T-cell (primary cell): Measurements from ENCODE around the gene LPCAT4. TPM values are rescaled to one million over a fixed set of nuclear protein-coding genes. Genes with fewer than 3 reads are reported as not detected.
"Not testable (repeated sequence)": the region's sequence is repeated elsewhere in the genome, so short reads cannot be mapped to it uniquely, and the experiment has no call there.

Experiments used
- ATAC-seq, 4 experiments: fragments of 200-7000 bp in 3 of 4; fragments of 150-1000 bp in 1 of 4; cut with Tn5 transposase; replicated peaks in 1 of 4; 1 replicate in 3 of 4; 2 replicates in 1 of 4; pipeline ENCODE4 v1.10.0; 2021; ENCODE audit warnings: moderate library complexity in 3 of 4, mild to moderate bottlenecking in 2 of 4, moderate number of reproducible peaks in 1 of 4
- CTCF ChIA-PET, 2 donors: fragments of 300-600 bp; sonication (Branson Sonifier 250); formaldehyde crosslinking; loops; one replicate each; lab custom pipeline; 2022; ENCODE audit warnings: antibody characterized with exemption in 2 of 2; lab: Charles Lee
- POLR2A ChIA-PET, 2 donors: fragments of 300-600 bp; sonication (Branson Sonifier 250); formaldehyde crosslinking; loops; one replicate each; lab custom pipeline; 2022; ENCODE audit warnings: antibody characterized with exemption in 2 of 2; lab: Charles Lee
- DNase-seq, 35 experiments: peaks; one replicate each; pipeline versions ENCODE4 v3.0.0 to v3.0.0-alpha.2; 2013 to 2023
- H3K27ac ChIP-seq: one replicate; pipeline ENCODE4 v1.5.1; 2013; ENCODE audit warnings: low read length
- H3K27me3 ChIP-seq, 2 experiments: replicated peaks in 1 of 2; 1 replicate in 1 of 2; 2 replicates in 1 of 2; pipeline versions ENCODE4 v1.6.1 to v1.7.0; 2013; ENCODE audit warnings: low read length in 1 of 2, mixed read lengths in 1 of 2; ENCODE audit not compliant: control insufficient read depth in 2 of 2, insufficient read depth in 2 of 2; ENCODE audit errors: extremely low read depth in 1 of 2
- H3K36me3 ChIP-seq, 2 donors: 1 replicate in 1 of 2; 2 replicates in 1 of 2; pipeline versions ENCODE4 v1.6.1 to v1.7.0; 2013; ENCODE audit warnings: low read length in 1 of 2; ENCODE audit not compliant: control insufficient read depth in 2 of 2, insufficient read depth in 1 of 2; ENCODE audit errors: extremely low read depth in 1 of 2
- H3K4me1 ChIP-seq, 2 experiments: 1 replicate in 1 of 2; 2 replicates in 1 of 2; pipeline versions ENCODE4 v1.6.1 to v1.7.0; 2013; ENCODE audit warnings: low read length in 2 of 2, mixed read lengths in 1 of 2; ENCODE audit not compliant: insufficient read depth in 2 of 2, control insufficient read depth in 1 of 2; ENCODE audit errors: extremely low read depth in 1 of 2
- H3K4me3 ChIP-seq, 2 donors: 1 replicate in 1 of 2; 2 replicates in 1 of 2; pipeline versions ENCODE4 v1.5.1 to v1.7.0; 2013; ENCODE audit warnings: mild to moderate bottlenecking in 2 of 2, low read length in 1 of 2, moderate library complexity in 1 of 2; ENCODE audit not compliant: control insufficient read depth in 1 of 2; ENCODE audit errors: extremely low read depth in 1 of 2
- H3K9me3 ChIP-seq: 2 replicates; pipeline ENCODE4 v1.7.0; 2013
- H3K27ac Mint-ChIP-seq, 2 donors: one replicate each; pipeline ENCODE4 v1.8.0; 2020 to 2021; ENCODE audit warnings: mild to moderate bottlenecking in 2 of 2, mixed read lengths in 2 of 2
- H3K27me3 Mint-ChIP-seq, 2 donors: one replicate each; pipeline ENCODE4 v1.8.0; 2021 to 2022; ENCODE audit warnings: mixed read lengths in 2 of 2
- H3K36me3 Mint-ChIP-seq: one replicate; pipeline ENCODE4 v1.8.0; 2021; ENCODE audit warnings: mixed read lengths
- H3K4me1 Mint-ChIP-seq, 3 donors: one replicate each; pipeline ENCODE4 v1.8.0; 2020 to 2022; ENCODE audit warnings: mixed read lengths in 3 of 3, mild to moderate bottlenecking in 1 of 3
- H3K4me3 Mint-ChIP-seq, 3 donors: one replicate each; pipeline ENCODE4 v1.8.0; 2020 to 2022; ENCODE audit warnings: mild to moderate bottlenecking in 3 of 3, mixed read lengths in 3 of 3, moderate library complexity in 3 of 3
- H3K9me3 Mint-ChIP-seq, 3 donors: one replicate each; pipeline ENCODE4 v1.8.0; 2020 to 2022; ENCODE audit warnings: mixed read lengths in 3 of 3
- WGBS: methylation state at CpG from one replicate; pipeline ENCODE4 v1.1.5; 2013; ENCODE audit warnings: missing lambda C conversion rate; ENCODE audit not compliant: insufficient coverage; 5-methylcytosine and 5-hydroxymethylcytosine counted together
- total RNA-seq, 35 experiments: library from RNA in 6 of 35; stranded (reverse) in 6 of 35; fragments of 120-200 nt in 1 of 35; gene quantifications; one replicate each; pipeline versions ENCODE4 v1.2.1 to v1.2.4 and lab custom pipeline; 2013 to 2026

Gene LPCAT4
- total RNA-seq, 5 donors from 2014 or later (not counting 1 experiment from before 2014, with no cell fraction given) = 60.8 to 115 (median 91.1) TPM

GRCh38 chr15:34392981-34393380, 26.0 kb upstream of the LPCAT4 start:
- H3K4me3 Mint-ChIP-seq, H3K4me3 ChIP-seq, H3K27ac ChIP-seq, H3K36me3 Mint-ChIP-seq, H3K27me3 ChIP-seq, H3K9me3 ChIP-seq, H3K36me3 ChIP-seq, H3K27me3 Mint-ChIP-seq, CTCF ChIA-PET, H3K4me1 Mint-ChIP-seq, H3K4me1 ChIP-seq, POLR2A ChIA-PET, H3K9me3 Mint-ChIP-seq, H3K27ac Mint-ChIP-seq, ATAC-seq, DNase-seq: not testable (repeated sequence)
- WGBS = no CpG with 5 or more reads among the region's 2 CpGs

DNA sequence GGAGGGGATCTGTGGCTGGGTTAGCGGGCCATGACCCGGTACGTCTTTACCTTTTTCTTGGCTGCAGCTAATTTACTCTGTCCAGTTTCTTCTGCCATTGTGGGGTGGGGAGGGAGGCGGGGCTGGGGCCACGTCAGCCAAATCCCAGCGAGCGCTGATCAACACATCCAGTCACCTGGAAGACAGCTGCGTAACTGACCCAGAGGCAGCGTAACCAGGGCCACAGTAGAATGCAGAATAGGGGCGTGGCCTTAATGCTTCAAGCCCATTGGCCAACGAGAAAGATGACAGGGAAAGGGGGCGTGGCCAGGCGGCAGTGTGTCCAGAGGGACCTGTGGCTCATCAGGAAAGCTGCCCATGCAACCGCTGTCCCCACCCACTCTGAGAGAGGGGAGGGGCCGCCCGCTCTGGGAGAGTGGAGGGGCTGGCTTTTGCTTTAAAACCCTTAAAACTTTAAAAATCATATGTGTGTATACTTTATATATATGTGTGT, 22.6 kb upstream of the LPCAT4 start:
- H3K27ac Mint-ChIP-seq, H3K4me3 Mint-ChIP-seq, H3K36me3 Mint-ChIP-seq, H3K9me3 Mint-ChIP-seq, H3K4me1 Mint-ChIP-seq, ATAC-seq, H3K27me3 ChIP-seq, H3K4me3 ChIP-seq, H3K4me1 ChIP-seq, H3K9me3 ChIP-seq, CTCF ChIA-PET, H3K27me3 Mint-ChIP-seq, H3K27ac ChIP-seq, H3K36me3 ChIP-seq, POLR2A ChIA-PET, DNase-seq: not testable (repeated sequence)
- WGBS = no CpG with 5 or more reads among the region's 16 CpGs

GRCh38 chr15:34381829-34382521, 15.0 kb upstream of the LPCAT4 start:
- H3K36me3 Mint-ChIP-seq, H3K27ac ChIP-seq, CTCF ChIA-PET, H3K9me3 Mint-ChIP-seq, H3K4me1 Mint-ChIP-seq, H3K27ac Mint-ChIP-seq, H3K9me3 ChIP-seq, H3K4me3 ChIP-seq, H3K4me1 ChIP-seq, H3K4me3 Mint-ChIP-seq, DNase-seq, ATAC-seq, H3K27me3 Mint-ChIP-seq, H3K27me3 ChIP-seq, H3K36me3 ChIP-seq, POLR2A ChIA-PET: not testable (repeated sequence)
- no CpG with 5 or more reads among the region's 19 CpGs for WGBS

DNA sequence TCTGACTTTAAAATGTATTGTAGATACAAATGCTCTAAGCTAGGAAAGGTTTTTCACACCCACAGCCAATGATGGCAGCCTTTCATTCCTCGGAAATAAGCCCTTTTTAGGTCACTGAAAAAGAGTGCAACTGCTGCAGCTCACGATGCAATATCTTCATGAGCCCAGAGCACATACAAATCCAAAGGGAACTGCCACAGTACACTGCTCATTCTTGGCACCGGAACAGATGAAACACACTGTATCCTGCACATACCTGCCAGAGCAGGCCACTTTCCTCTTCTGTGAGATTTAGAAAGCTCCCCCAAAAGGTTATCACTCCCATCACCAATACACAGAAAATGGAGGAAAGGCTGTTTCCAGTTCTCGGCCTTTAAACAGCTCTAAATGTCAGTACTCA, 13.5 kb upstream of the LPCAT4 start:
- H3K4me3 ChIP-seq, CTCF ChIA-PET, H3K4me1 ChIP-seq, H3K27me3 Mint-ChIP-seq, DNase-seq, POLR2A ChIA-PET, H3K9me3 Mint-ChIP-seq, H3K4me3 Mint-ChIP-seq, H3K9me3 ChIP-seq, H3K27ac ChIP-seq, H3K27ac Mint-ChIP-seq, H3K36me3 ChIP-seq, ATAC-seq, H3K36me3 Mint-ChIP-seq, H3K4me1 Mint-ChIP-seq, H3K27me3 ChIP-seq: not testable (repeated sequence)
- 86% methylated on average over 1 of the region's 4 CpGs for WGBS

DNA sequence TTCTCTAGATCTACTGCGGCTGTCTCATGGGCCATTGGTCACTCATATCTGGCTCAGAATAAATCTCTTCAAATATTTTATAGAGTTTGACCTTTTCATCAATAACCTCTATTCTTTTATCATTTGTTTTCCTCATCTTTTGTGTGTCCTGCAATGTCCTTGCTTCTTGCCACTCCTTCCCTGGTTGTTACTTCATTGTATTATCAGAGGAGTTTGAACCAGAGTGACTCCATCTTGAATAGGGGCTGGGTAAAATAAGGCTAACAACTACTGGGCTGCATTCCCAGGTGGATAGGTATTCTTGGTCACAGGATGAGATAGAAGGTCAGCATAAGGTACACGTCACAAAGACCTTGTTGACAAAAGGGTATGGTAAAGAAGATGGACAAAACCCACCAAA, 9.9 kb upstream of the LPCAT4 start:
- Histone ChIP-seq H3K36me3 (no peaks in the 10 kb centered on the region), H3K9me3 (no peaks in the 10 kb centered on the region), H3K4me3 (no peak overlapping the region), H3K27ac (no peak overlapping the region), H3K4me1 (no peaks in the 10 kb centered on the region), H3K27me3 (no peaks in the 10 kb centered on the region)
- 100% methylated on average over 1 of the region's 2 CpGs for WGBS
- Mint-ChIP-seq H3K27ac (peak overlapping the region in 1 of 2 donors; percentile 17), H3K9me3 (no peaks in the 10 kb centered on the region), H3K36me3 (no peaks in the 10 kb centered on the region), H3K27me3 (no peaks in the 10 kb centered on the region), H3K4me3 (no peak overlapping the region), H3K4me1 (no peaks in the 10 kb centered on the region)
- DNase-seq (no peak), ATAC-seq (no peak)
- ChIA-PET CTCF (no interaction called here), POLR2A (no interaction called here)

GRCh38 chr15:34375541-34375940, 8.5 kb upstream of the LPCAT4 start:
- POLR2A ChIA-PET, H3K27ac Mint-ChIP-seq, H3K4me1 Mint-ChIP-seq, H3K4me3 ChIP-seq, H3K9me3 Mint-ChIP-seq, DNase-seq, CTCF ChIA-PET, ATAC-seq, H3K27me3 Mint-ChIP-seq, H3K9me3 ChIP-seq, H3K4me1 ChIP-seq, H3K36me3 ChIP-seq, H3K36me3 Mint-ChIP-seq, H3K27ac ChIP-seq, H3K4me3 Mint-ChIP-seq, H3K27me3 ChIP-seq: not testable (repeated sequence)
- 100% methylated on average over 1 of the region's 2 CpGs for WGBS

GRCh38 chr15:34374816-34375215, 7.8 kb upstream of the LPCAT4 start:
- Mint-ChIP-seq H3K36me3 (no peaks in the 10 kb centered on the region), H3K9me3 (no peaks in the 10 kb centered on the region), H3K27me3 (no peaks in the 10 kb centered on the region), H3K27ac (no peak overlapping the region), H3K4me1 (peaks cover 0 to 5% (median 4%) of the 10 kb centered on the region in 3 donors), H3K4me3 (no peak overlapping the region)
- H3K4me3 ChIP-seq = no peak overlapping the region
- POLR2A ChIA-PET = no interaction called here
- no peaks in the 10 kb centered on the region for H3K27me3 ChIP-seq
- H3K4me1 ChIP-seq = no peaks in the 10 kb centered on the region
- H3K27ac ChIP-seq = no peak overlapping the region
- H3K9me3 ChIP-seq = no peaks in the 10 kb centered on the region
- DNase-seq = no peak
- H3K36me3 ChIP-seq = no peaks in the 10 kb centered on the region
- WGBS = no CpG with 5 or more reads among the region's 2 CpGs
- CTCF ChIA-PET = no interaction called here
- ATAC-seq = no peak
